Stimulated activated CD4-positive, alpha-beta T cell treated with anti-CD3 and anti-CD28 coated beads, TNF-alpha, amount 100 ng/mL, for 24 hours (primary cell): ENCODE measurements around the gene BBOF1.
"Not testable (repeated sequence)": the region's sequence is repeated elsewhere in the genome, so short reads cannot be mapped to it uniquely, and the experiment has no call there.

Source experiments
- DNase-seq, 3 experiments: peaks; one replicate each; pipeline ENCODE4 v3.0.0-alpha.2; 2020; ENCODE audit warnings: low read depth in 3 of 3

Gene BBOF1

GRCh38 chr14:74089251-74090020, 70.3 kb downstream of the BBOF1 start:
- DNase-seq = no peak

- DNase-seq = no peak
Measured at GRCh38 chr14:74105381-74105780, 86.2 kb downstream of the BBOF1 start.

GRCh38 chr14:74109369-74109768, 90.2 kb downstream of the BBOF1 start:
- no peak for DNase-seq

- not testable (repeated sequence) for DNase-seq
Measured at GRCh38 chr14:74111395-74112216, 92.5 kb downstream of the BBOF1 start.
